ENCODE data around the gene MPG. TPM values are rescaled to one million over a fixed set of nuclear protein-coding genes. Genes with fewer than 3 reads are reported as not detected.

Gene MPG
- total RNA-seq, 2 experiments from 2014 or later: 58.1 to 119 TPM

- ChIA-PET POLR2A (no interaction called here), CTCF (ENCODE audit: unreplicated experiment) (no interaction called here)
- H3K4me1 ChIP-seq (ENCODE audit: insufficient read depth, low read length, poor library complexity, severe bottlenecking): peaks cover 15% of the 10 kb centered on the region
- H3K36me3 ChIP-seq (ENCODE audit: insufficient read depth, low read length): peaks cover 53% of the 10 kb centered on the region
- no peak overlapping the region for H3K4me3 ChIP-seq (ENCODE audit: low read depth, low read length, poor library complexity, severe bottlenecking)
- H4K20me1 ChIP-seq (ENCODE audit: insufficient read depth, low read length): peaks cover 3% of the 10 kb centered on the region; the same call in 1 of the 2 replicates
- DNase-seq (ENCODE audit: low spot score): no peak
- no TSS peak for BruUV-seq (replicated peaks)
- no peak overlapping the region for H2AFZ ChIP-seq (ENCODE audit: low read length)
- H3K4me2 ChIP-seq (ENCODE audit: low read length): no peak overlapping the region
- H3K9me3 ChIP-seq (ENCODE audit: low read length): no peaks in the 10 kb centered on the region; the same call in 1 of the 2 replicates
- H3K9me2 ChIP-seq (ENCODE audit: insufficient read depth, low read length): no peaks in the 10 kb centered on the region
- intact Hi-C loops (cut with micrococcal nuclease; ENCODE audit: unreplicated experiment): no loop called here
- H3K79me2 ChIP-seq (ENCODE audit: insufficient read depth, low read depth, low read length): peaks cover 35% of the 10 kb centered on the region
- no peak overlapping the region for H3K27ac ChIP-seq (ENCODE audit: low read depth, low read length, poor library complexity, severe bottlenecking)
- TF ChIP-seq EZH2phosphoT487 (IDR thresholded peaks at IDR 0.05; ENCODE audit: borderline replicate concordance, low read depth, low read length) (no peak), CTCF (conservative IDR thresholded peaks at IDR 0.05; ENCODE audit: low read length) (no peak)
Measured at GRCh38 chr16:56231-56927, 21.6 kb upstream of the MPG start.

- DNase-seq (ENCODE audit: low spot score): no peak
- Histone ChIP-seq H3K79me2 (ENCODE audit: insufficient read depth, low read depth, low read length) (peaks cover 22% of the 10 kb centered on the region), H3K9me2 (ENCODE audit: insufficient read depth, low read length) (no peaks in the 10 kb centered on the region), H3K4me1 (ENCODE audit: insufficient read depth, low read length, poor library complexity, severe bottlenecking) (peaks cover 11% of the 10 kb centered on the region), H3K27ac (ENCODE audit: low read depth, low read length, poor library complexity, severe bottlenecking) (no peak overlapping the region), H2AFZ (ENCODE audit: low read length) (no peak overlapping the region), H3K4me2 (ENCODE audit: low read length) (no peak overlapping the region), H3K36me3 (ENCODE audit: insufficient read depth, low read length) (peaks cover 43% of the 10 kb centered on the region), H3K4me3 (ENCODE audit: low read depth, low read length, poor library complexity, severe bottlenecking) (no peak overlapping the region), H4K20me1 (ENCODE audit: insufficient read depth, low read length) (no peaks in the 10 kb centered on the region), H3K9me3 (ENCODE audit: low read length) (no peaks in the 10 kb centered on the region)
- intact Hi-C loops (cut with micrococcal nuclease; ENCODE audit: unreplicated experiment): no loop called here
- CTCF ChIA-PET (ENCODE audit: unreplicated experiment): no interaction called here
- no TSS peak for BruUV-seq (replicated peaks)
- POLR2A ChIA-PET: no interaction called here
- TF ChIP-seq CTCF (conservative IDR thresholded peaks at IDR 0.05; ENCODE audit: low read length): no peak
Measured at GRCh38 chr16:57711-58110, 20.3 kb upstream of the MPG start.
